Psoas muscle (tissue), 8 donors: ENCODE measurements around the gene GPC6. TPM values are rescaled to one million over a fixed set of nuclear protein-coding genes. Genes with fewer than 3 reads are reported as not detected.

ENCODE experiments used
- ATAC-seq, 4 donors: fragments of 200-7000 bp; cut with Tn5 transposase; one replicate each; pipeline ENCODE4 v1.9.1; 2020; ENCODE audit warnings: moderate library complexity in 3 of 4, mild to moderate bottlenecking in 2 of 4
- DNase-seq, 2 donors: peaks; one replicate each; pipeline ENCODE4 v3.0.0-alpha.2; 2020
- H3K27ac ChIP-seq: fragments of 200-600 bp; one replicate; pipeline ENCODE4 v1.8.0; 2022
- H3K27me3 ChIP-seq, 3 donors: fragments of 200-600 bp in 1 of 3; one replicate each; pipeline versions ENCODE4 v1.6.1 to v1.8.0; 2013 to 2022; ENCODE audit warnings: low read length in 2 of 3, mild to moderate bottlenecking in 2 of 3, moderate library complexity in 1 of 3; ENCODE audit not compliant: insufficient read depth in 3 of 3
- H3K36me3 ChIP-seq, 2 donors: fragments of 200-600 bp in 1 of 2; one replicate each; pipeline versions ENCODE4 v1.6.1 to v1.8.0; 2013 to 2022; ENCODE audit warnings: low read depth in 1 of 2, mild to moderate bottlenecking in 1 of 2, moderate library complexity in 1 of 2; ENCODE audit not compliant: insufficient read depth in 1 of 2
- H3K4me1 ChIP-seq: fragments of 200-600 bp; one replicate; pipeline ENCODE4 v1.8.0; 2022
- H3K4me3 ChIP-seq: fragments of 200-600 bp; one replicate; pipeline ENCODE4 v1.8.0; 2022; ENCODE audit warnings: mild to moderate bottlenecking
- H3K9me3 ChIP-seq: fragments of 200-600 bp; one replicate; pipeline ENCODE4 v1.8.0; 2022
- WGBS, 3 donors: extraction: QIAGEN DNeasy Blood & Tissue Kit; methylation state at CpG; one replicate each; pipeline versions ENCODE4 v1.1.6 to v1.1.7; 2013; 5-methylcytosine and 5-hydroxymethylcytosine counted together
- intact Hi-C, 2 donors: fragments of 100-400 bp; cut with DNase I; formaldehyde crosslinking; loops; one replicate each; pipeline versions ENCODE4 v1.11.0 to v1.14.2; 2022
- polyA plus RNA-seq, 3 donors: library from polyadenylated mRNA; stranded (reverse); fragments of 200-250 nt; gene quantifications; one replicate each; pipeline ENCODE4 v1.2.3, GENCODE V29; 2013
- total RNA-seq, 4 donors: library from RNA; stranded (reverse); fragmentation: NEBNext Ultra II Directional in 2 of 4; extraction: Animal tissue kit (Norgen Biotek cat#: 25700) in 2 of 4; gene quantifications; one replicate each; pipeline versions ENCODE4 v1.2.1 to v1.2.4, GENCODE V29; 2021 to 2023
- TF ChIP-seq, protein P1 (sequence below): fragments of 200-600 bp; IDR thresholded peaks from one replicate; pipeline ENCODE4 v1.8.0; 2022; ENCODE audit warnings: antibody characterized with exemption
- donor health status: healthy with polysubstance abuse.
- donor health status: DM: no; HTN: no; CAD: no; lungs with moderate emphysema.
- donor health status: Bipolar disorder and iron deficiency.
- donor health status: healthy.
- donor health status: DM: yes; HTN: yes; CAD: no.
- donor health status: DM: no; HTN: no; CAD: no.
- donor health status: DM: no; HTN: no; CAD: no.
- donor health status: DM: yes; HTN: yes; CAD: no.

GPC6 gene
- total and polyA plus RNA-seq, 7 donors, result 0.07 to 3.7 (median 0.57) TPM

DNA sequence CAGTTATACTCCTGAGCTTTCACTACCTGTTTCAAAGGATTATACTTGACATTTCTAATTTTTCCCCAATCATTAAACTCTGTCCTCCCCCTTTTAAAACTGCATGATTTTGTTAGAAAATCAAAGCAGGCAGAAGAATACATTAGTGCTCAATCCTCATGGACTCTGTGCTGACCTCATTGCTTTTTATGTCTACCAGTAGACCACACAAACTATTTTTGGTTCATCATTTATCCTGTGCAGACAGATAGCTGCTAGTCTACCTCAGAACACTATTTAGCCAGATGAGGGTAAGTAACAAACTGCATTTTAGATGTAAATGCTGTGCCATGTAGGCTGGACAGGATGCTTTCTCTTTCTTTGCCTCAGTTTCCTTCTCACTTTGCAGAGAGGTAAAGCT, 1016.9 kb downstream of the GPC6 start:
- no peak overlapping the region for H3K27ac ChIP-seq
- H3K27me3 ChIP-seq, result no peaks in the 10 kb centered on the region
- DNase-seq (no peak), ATAC-seq (no peak)
- TF ChIP-seq, protein P1, sequence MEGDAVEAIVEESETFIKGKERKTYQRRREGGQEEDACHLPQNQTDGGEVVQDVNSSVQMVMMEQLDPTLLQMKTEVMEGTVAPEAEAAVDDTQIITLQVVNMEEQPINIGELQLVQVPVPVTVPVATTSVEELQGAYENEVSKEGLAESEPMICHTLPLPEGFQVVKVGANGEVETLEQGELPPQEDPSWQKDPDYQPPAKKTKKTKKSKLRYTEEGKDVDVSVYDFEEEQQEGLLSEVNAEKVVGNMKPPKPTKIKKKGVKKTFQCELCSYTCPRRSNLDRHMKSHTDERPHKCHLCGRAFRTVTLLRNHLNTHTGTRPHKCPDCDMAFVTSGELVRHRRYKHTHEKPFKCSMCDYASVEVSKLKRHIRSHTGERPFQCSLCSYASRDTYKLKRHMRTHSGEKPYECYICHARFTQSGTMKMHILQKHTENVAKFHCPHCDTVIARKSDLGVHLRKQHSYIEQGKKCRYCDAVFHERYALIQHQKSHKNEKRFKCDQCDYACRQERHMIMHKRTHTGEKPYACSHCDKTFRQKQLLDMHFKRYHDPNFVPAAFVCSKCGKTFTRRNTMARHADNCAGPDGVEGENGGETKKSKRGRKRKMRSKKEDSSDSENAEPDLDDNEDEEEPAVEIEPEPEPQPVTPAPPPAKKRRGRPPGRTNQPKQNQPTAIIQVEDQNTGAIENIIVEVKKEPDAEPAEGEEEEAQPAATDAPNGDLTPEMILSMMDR, result no peak
- peaks cover 11% of the 10 kb centered on the region for H3K9me3 ChIP-seq
- no peaks in the 10 kb centered on the region for H3K36me3 ChIP-seq
- no peak overlapping the region for H3K4me3 ChIP-seq
- intact Hi-C loops, result no loop called here
- H3K4me1 ChIP-seq, result no peaks in the 10 kb centered on the region

DNA sequence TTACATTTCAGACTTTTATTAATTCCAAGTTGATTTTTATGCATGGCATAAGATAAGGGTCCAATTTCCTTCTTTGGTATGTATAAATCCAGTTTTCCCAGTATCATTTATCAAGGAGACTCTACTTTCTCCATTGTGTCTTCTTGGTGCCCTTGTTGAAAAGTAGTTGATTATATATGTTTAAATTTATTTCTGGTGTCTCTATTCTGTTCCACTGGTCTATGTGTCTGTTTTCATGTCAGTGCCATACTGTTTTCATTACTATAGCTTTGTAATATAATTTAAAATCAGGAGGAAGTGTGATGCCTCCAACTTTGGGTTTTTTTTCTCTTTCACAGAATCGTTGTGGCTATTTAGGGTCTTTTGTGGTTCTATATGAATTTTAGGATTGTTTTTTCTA, 1019.9 kb downstream of the GPC6 start:
- Histone ChIP-seq H3K36me3 (no peaks in the 10 kb centered on the region), H3K4me1 (no peaks in the 10 kb centered on the region), H3K27me3 (no peaks in the 10 kb centered on the region), H3K27ac (no peak overlapping the region), H3K9me3 (peaks cover 11% of the 10 kb centered on the region), H3K4me3 (no peak overlapping the region)
- intact Hi-C loops, result no loop called here
- DNase-seq (no peak), ATAC-seq (no peak)
- WGBS, 3 donors, result 89 to 92% (median 90%) methylated on average over 1 of the region's 1 CpG
- TF ChIP-seq, protein P1, result no peak

DNA sequence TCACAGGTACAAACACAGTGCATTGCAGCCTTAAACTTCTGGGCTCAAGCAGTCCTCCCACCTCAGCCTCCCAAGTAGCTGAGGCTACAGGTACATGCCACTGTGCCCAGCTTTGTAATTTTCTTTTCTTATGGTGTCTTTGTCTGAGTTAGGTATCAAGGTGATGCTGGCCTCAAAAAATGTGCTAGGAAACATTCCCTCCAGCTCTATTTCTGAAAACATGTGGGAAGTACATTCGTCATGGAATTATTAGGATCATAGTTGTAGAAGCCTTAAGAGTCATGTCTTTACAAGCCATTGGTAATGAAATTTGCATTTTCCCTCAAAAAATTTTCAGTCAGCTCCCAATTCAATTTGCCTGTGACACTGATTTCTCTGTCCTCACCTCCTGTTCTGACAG, 1021.3 kb downstream of the GPC6 start:
- H3K9me3 ChIP-seq, result peaks cover 11% of the 10 kb centered on the region
- intact Hi-C loops, result no loop called here
- no peaks in the 10 kb centered on the region for H3K4me1 ChIP-seq
- H3K27me3 ChIP-seq, result no peaks in the 10 kb centered on the region
- WGBS, 3 donors, result 92 to 98% (median 96%) methylated on average over 1 of the region's 1 CpG
- H3K4me3 ChIP-seq, result no peak overlapping the region
- ATAC-seq (no peak), DNase-seq (no peak)
- no peaks in the 10 kb centered on the region for H3K36me3 ChIP-seq
- no peak overlapping the region for H3K27ac ChIP-seq
- TF ChIP-seq, protein P1, result no peak

DNA sequence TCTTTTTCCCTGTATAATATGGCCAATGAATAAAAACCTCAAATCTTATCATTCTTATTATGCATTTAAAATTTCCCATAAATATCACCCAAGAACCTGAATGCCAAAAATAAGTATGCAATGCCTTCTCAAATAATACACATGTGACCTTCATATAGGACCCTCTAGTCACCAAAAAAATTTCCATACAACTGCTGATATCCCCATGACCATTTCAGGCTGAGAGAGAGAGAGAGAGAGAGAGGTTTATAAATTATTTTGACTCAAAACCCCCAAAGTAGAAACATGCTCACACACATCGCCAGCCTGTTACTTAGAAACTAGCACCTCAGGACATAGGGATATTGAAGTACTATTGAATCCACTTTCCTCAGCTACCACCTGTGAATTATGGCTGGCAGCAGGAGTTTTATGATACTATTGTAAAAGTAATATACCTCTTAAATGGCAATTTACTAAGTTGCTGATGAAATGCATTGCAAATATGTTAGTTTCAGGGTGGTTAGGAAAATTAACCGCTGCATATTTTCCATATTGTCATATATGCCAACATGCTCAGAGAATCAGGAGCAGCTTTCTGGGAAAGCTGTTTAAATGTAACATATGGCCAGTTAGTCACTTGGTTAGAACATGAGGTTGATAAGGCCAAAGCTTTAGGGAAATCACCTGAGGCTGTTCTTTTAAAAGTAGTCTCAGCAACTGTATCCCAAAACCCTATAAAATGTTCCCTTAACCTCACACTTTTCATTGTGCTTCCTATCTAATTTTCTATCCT, 1022.0 kb downstream of the GPC6 start:
- Histone ChIP-seq H3K27me3 (no peaks in the 10 kb centered on the region), H3K4me3 (no peak overlapping the region), H3K9me3 (peaks cover 11% of the 10 kb centered on the region), H3K36me3 (no peaks in the 10 kb centered on the region), H3K27ac (no peak overlapping the region), H3K4me1 (no peaks in the 10 kb centered on the region)
- ATAC-seq, result no peak
- no peak for DNase-seq
- WGBS, 3 donors, result 90 to 94% (median 93%) methylated on average over 2 of the region's 2 CpGs
- TF ChIP-seq, protein P1, result no peak
- intact Hi-C loops, result no loop called here

DNA sequence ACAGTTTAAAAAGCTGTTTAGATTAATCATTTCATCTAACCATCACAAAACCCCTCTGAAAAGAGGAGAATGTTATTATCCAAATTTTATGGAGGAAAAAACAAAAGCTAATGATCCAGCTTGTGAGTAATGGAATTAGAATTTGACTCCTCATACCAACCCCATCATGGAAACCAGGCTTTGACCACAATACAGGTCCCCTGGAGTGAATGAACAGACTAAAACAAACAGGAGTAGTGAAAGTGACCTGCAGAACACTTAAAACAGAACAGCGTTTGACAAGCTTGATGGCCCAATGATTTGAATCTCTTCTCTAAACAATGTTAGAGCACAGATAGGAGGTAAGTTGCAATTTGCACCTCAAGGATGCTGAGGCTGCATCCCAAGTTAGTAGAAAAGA, 1022.9 kb downstream of the GPC6 start:
- ATAC-seq (no peak), DNase-seq (no peak)
- Histone ChIP-seq H3K27ac (no peak overlapping the region), H3K4me1 (no peaks in the 10 kb centered on the region), H3K36me3 (no peaks in the 10 kb centered on the region), H3K9me3 (peaks cover 11% of the 10 kb centered on the region), H3K4me3 (no peak overlapping the region), H3K27me3 (no peaks in the 10 kb centered on the region)
- TF ChIP-seq, protein P1, result no peak
- 77 to 94% (median 94%) methylated on average over 1 of the region's 1 CpG for WGBS, 3 donors
- intact Hi-C loops, result no loop called here
